IPS DF 6.9 (cell line): ENCODE results near the gene PDXDC1.
"Not testable (repeated sequence)": the region's sequence is repeated elsewhere in the genome, so short reads cannot be mapped to it uniquely, and the experiment has no call there.

Experiments used
- DNase-seq: peaks from one replicate; pipeline ENCODE4 v3.0.0-alpha.2; 2013; ENCODE audit warnings: low read depth, low spot score
- H3K27ac ChIP-seq: one replicate; pipeline ENCODE4 v1.5.1; 2013; ENCODE audit warnings: low read length, control low read depth
- H3K27me3 ChIP-seq: 2 replicates; pipeline ENCODE4 v1.6.1; 2013; ENCODE audit warnings: mild to moderate bottlenecking, low read length; ENCODE audit not compliant: control insufficient read depth, insufficient read depth
- H3K36me3 ChIP-seq: 2 replicates; pipeline ENCODE4 v1.6.1; 2013; ENCODE audit warnings: low read length; ENCODE audit not compliant: control insufficient read depth, insufficient read depth
- H3K4me1 ChIP-seq: 2 replicates; pipeline ENCODE4 v1.6.1; 2013; ENCODE audit warnings: low read length; ENCODE audit not compliant: control insufficient read depth, insufficient read depth
- H3K4me3 ChIP-seq: 2 replicates; pipeline ENCODE4 v1.5.1; 2013; ENCODE audit warnings: mild to moderate bottlenecking, low read length
- H3K9me3 ChIP-seq: 2 replicates; pipeline ENCODE4 v1.6.1; 2013; ENCODE audit warnings: low read length, inconsistent platforms; ENCODE audit not compliant: control insufficient read depth, insufficient read depth
- WGBS: extraction: QIAGEN DNeasy Blood & Tissue Kit; methylation state at CpG from one replicate; pipeline ENCODE4 v1.1.7; 2013; ENCODE audit warnings: mixed read lengths, missing lambda C conversion rate; ENCODE audit not compliant: insufficient read length, insufficient coverage; 5-methylcytosine and 5-hydroxymethylcytosine counted together

The PDXDC1 gene

DNA sequence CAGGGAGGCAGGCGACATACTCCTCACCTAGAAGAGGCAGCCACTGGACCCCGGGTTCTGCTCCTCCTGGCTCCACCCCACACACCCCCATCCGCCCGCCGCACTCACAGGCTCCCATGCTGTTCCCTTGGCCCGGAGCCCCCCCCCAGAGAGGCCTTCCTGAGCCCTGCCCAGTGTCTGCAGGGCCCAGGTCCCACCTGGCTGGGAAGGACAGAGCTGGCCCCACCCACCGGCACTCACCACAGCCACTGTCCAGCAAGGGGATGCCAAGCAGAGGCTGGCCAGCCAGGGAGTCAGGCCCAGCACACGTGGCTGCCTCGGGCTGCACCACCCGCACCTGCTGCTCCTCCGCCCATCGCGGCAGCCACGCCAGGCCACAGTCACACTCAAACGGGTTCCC is 162.7 kb downstream of the PDXDC1 start:
- DNase-seq, H3K4me1 ChIP-seq, H3K9me3 ChIP-seq, H3K4me3 ChIP-seq, H3K27ac ChIP-seq, H3K27me3 ChIP-seq, H3K36me3 ChIP-seq: not testable (repeated sequence)
- WGBS, result no CpG with 5 or more reads among the region's 15 CpGs

DNA sequence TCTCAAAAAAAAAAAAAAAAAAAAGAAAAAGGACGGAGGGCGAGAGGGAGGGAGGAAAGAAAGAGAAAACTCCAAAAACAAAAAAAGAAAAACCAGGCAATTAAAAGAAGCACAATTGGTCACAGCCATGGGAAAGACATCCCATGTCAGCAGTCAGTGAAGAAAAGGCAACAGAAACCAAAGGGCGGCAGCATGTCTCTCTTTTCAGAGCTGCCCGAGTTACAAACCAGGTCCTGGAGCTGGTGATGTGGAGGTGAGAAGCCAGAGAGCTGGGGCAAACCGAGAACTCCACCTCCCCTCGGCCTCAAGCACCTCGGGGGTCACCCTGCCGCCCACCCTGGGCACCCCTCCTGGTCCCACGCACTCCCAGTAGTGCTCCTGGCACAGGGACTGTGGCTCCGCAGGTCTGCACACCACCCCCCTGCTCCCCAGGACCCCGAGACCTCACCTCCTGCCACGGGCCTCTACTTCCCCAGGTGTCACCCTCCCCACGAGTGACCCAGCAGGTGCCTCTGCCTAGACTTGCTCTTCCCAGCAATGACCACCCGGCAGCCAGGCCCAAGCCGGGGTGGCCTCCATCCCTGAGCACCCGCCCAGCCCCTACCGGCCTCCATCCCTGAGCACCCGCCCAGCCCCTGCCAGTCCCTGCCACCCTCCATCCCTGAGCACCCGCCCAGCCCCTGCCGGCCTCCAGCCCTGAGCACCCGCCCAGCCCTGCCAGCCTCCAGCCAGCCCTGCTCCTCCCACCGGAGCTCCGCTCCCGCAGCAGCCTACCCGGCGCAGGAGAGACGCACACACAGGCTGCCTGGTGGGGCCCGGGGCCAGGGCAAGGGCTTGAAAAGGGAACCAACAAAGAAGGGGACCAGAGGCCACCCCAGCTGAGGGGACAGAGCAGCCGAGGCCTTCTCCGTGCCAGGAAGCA is 165.9 kb downstream of the PDXDC1 start:
- not testable (repeated sequence) for H3K27ac ChIP-seq, H3K4me1 ChIP-seq, H3K36me3 ChIP-seq, H3K4me3 ChIP-seq, H3K27me3 ChIP-seq, DNase-seq, H3K9me3 ChIP-seq
- WGBS, result no CpG with 5 or more reads among the region's 30 CpGs

DNA sequence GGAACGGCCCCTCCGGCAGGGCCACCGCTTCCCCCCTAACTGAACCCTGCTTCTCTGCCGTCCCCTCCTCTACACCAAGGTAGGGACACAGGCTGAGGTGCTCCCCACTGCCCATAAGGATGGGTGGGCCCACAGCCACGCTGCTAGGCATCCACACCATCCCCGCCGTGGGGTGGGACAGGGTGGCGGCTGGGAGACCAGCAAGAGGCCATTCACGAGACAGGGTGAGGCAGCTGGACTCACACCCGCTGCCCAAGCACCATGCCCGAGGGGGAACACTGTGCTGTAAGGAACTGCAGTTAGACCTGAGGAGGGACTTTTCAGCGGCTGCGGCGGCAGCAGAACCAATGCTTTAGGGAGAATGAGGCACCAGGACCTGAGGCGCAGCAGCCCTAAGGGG is 166.8 kb downstream of the PDXDC1 start:
- no CpG with 5 or more reads among the region's 15 CpGs for WGBS
- Histone ChIP-seq H3K36me3 (no peaks in the 10 kb centered on the region), H3K9me3 (no peaks in the 10 kb centered on the region), H3K4me1 (peaks cover 12% of the 10 kb centered on the region; the same call in 1 of the 2 replicates), H3K27me3 (no peaks in the 10 kb centered on the region), H3K4me3 (no peak overlapping the region), H3K27ac (no peak overlapping the region)
- no peak for DNase-seq

DNA sequence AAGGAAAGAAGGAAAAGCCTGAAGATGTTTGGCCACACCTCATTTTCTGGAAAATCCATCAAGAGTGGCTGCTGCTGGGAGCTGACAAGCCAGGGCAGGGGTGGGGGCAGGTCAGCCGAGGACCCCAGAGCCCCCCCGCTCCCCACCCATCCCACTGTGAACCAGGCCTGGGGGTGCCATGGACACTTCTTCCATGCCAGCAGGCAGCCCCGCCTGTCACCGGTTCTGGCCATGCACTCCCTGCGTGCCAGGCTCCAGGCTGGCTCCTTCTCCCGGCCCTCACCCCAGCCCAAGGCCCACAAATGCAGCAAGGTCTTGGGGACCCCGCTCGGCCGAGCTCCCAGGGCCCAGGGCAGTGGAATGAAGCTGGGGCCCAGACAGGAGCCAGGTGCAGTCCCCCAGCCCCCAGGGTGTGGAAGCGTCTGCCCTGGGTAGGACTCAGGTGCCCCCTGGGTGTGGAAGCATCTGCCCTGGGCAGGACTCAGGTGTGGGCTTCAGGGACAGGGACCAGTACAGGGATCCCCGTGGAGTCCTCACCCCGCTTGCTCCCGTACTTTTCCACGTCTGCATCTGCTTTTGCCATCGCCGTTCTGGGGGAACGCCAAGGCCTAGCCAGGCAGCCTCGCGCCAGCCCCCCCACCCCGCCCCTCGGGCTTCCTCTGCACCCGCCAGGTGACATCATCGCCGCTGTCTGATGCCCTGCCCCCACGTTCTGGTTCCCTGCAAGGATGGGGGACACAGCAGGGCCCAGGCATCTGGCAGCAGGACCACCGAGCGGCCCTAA is 167.5 kb downstream of the PDXDC1 start:
- peaks cover 12% of the 10 kb centered on the region; the same call in 1 of the 2 replicates for H3K4me1 ChIP-seq
- DNase-seq, H3K27ac ChIP-seq, H3K27me3 ChIP-seq, H3K36me3 ChIP-seq, H3K9me3 ChIP-seq, H3K4me3 ChIP-seq: not testable (repeated sequence)
- no CpG with 5 or more reads among the region's 27 CpGs for WGBS

DNA sequence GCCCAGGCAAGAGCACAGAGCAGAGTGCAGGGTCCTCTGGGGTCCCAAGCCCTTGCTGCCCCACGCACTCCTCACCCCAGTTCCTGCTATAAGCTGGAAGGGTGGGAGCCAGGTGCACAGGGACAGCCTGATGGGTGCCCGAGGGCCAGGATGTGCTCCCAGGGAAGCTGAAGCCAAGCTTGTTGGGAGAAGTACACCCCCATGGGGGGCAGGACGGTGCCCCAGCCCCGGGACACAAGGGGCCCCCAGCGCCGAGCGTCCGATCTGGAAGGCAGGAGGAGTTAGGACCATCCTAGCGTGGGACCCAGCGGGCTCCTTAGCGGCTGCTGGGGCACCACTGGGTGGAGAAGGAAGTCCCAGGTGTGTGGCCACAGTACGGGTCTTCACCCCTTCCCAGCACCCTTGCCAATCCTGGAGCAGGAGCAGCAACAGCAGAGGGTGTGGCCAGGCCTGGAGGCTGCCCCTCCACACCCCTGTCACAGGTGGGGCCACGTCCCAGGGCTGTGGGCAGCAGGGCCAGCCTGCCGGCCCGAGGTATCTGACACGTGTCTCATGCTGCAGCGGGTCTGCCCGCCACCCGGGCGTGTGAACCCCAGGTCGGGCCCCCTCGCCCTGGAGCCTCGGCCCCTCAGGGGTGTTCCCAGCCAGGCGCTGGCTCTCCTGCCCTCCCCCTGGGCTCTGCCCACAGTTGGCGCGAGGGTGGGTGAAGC is 168.2 kb downstream of the PDXDC1 start:
- DNase-seq, H3K4me3 ChIP-seq, H3K27ac ChIP-seq, H3K9me3 ChIP-seq, H3K36me3 ChIP-seq, H3K27me3 ChIP-seq: not testable (repeated sequence)
- WGBS, result no CpG with 5 or more reads among the region's 26 CpGs
- H3K4me1 ChIP-seq, result peaks cover 12% of the 10 kb centered on the region; the same call in 1 of the 2 replicates

DNA sequence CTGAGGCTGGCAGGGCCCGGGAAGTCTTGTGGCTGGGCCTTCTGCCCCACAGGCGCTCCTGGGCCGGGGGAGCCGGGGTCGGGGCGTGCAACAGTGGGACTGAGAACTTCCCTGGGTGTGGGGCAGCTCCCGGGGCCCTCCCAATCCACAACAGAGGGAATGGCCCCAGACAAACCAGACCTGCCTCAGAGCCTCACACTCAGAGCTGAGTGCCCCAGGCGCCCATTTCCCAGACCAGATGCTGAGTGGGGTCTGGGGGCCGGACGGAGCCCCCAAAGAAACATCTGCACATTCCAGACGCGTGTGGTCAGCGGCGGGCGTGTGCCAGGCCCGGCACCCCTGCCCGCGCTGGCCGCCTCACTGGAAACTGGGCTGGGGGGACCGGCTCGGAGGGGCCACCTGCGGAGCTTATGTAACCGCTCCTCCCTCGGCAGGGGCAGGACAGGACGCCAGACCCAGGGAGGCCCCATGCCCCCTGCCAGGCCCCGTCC is 168.8 kb downstream of the PDXDC1 start:
- not testable (repeated sequence) for H3K27ac ChIP-seq, H3K36me3 ChIP-seq, H3K9me3 ChIP-seq, H3K4me3 ChIP-seq, H3K27me3 ChIP-seq, DNase-seq
- H3K4me1 ChIP-seq, result peaks cover 12% of the 10 kb centered on the region; the same call in 1 of the 2 replicates
- no CpG with 5 or more reads among the region's 26 CpGs for WGBS

DNA sequence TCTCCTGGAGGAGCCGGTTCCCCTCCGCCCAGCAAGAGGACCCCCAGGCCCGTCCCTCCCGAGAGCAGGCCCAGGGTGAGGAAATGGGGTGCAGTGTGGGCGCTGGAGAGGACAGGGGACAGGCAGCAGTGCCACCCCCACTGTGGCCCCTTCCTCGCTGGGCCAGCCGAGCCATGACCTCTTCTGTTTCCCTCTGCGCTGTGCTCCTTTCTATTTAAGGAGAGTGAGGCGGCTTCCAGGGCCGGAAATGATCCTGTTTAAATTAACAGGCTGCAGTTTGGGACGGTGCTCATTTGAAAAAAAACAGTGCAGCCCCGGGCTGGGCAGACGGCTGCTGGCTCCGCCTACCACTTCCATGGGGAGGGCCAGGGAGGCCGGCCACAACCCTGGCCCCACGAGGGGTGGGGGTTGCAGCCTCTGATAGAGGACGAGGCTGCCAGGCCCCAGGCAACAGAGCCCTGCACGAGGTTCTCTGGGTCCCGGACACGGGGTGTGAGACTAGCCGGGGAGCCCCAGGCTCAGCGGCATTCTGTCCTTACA is 169.3 kb downstream of the PDXDC1 start:
- H3K4me3 ChIP-seq, DNase-seq: not testable (repeated sequence)

DNA sequence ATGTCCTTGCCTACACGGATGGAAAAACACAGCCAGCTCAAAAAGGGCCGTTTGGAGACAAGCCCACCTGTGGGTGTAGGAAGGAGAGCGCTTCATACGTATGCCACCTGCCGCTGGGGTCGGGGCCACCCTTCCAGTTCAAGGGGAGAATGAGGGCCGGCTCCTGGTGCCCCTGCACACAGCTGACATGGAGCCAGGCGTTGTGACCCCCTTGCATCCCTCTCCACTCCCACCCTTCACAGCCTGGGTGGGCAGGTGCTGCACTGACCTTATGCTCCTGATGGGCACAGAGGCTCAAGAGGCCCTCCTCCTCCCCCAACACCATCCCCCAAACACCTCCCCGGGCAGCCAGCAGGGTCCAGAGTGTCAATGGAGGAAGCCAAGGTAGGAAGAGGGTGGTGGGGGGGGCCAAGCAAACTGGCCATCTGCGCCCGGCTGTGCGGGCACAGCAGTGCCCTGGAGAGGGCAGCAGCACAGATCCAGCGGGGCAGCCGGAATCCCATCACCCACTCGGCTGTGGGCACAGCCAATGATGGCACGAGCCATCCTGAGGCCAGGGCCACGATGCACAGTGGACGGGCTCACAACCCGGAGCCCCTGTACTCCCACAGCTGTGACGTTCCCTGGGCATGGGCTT is 170.1 kb downstream of the PDXDC1 start:
- H3K4me3 ChIP-seq, DNase-seq, H3K9me3 ChIP-seq, H3K27me3 ChIP-seq, H3K27ac ChIP-seq, H3K36me3 ChIP-seq: not testable (repeated sequence)
- WGBS, result no CpG with 5 or more reads among the region's 20 CpGs
- H3K4me1 ChIP-seq, result peaks cover 12% of the 10 kb centered on the region; the same call in 1 of the 2 replicates

More for the DNA sequence above, 169.3 kb downstream of the PDXDC1 start:
- not testable (repeated sequence) for H3K27me3 ChIP-seq, H3K9me3 ChIP-seq, H3K27ac ChIP-seq, H3K36me3 ChIP-seq
- WGBS, result no CpG with 5 or more reads among the region's 22 CpGs
- H3K4me1 ChIP-seq, result peaks cover 12% of the 10 kb centered on the region; the same call in 1 of the 2 replicates

DNA sequence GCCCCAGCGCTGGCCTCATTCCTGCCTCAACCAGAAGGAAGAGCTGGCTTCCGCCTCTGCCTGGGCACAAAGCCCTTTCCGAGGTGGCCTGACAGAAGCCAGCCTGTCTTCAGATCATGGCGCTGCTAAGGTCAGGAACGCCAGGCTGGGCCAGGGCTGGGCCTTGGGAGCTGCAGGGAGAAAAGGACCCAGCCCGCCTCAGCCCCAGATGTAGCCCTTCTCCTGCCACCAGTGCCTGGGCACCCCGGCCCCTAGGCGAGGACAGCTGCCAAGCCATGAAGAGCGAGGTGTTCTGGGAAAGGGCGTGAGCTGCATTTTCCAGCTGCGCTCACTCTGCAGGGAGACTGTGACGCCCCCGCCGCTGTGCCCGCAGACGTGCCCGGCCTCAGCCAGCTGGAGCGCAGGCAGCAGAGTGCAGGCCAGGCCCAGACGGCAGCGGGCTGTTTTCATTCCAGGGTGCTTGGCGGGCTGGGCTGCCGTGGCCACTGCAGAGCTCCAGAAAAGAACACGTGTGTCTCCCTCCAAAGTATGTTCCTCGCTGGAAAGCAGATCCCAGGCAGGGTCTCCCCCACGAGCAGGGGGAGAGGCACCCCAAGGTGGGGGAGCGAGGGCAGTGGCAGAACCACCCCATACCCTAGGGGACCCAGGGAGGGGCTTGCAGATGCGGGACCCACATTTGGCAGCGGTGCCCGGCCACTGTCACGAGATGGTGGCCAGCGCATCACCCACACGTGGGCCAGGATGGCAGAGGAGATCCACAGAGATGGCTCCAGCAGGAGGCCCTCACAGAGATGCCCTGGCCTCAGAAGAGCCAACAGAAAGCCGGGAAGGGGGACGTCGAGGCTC is 170.8 kb downstream of the PDXDC1 start:
- H3K27me3 ChIP-seq, DNase-seq, H3K9me3 ChIP-seq, H3K27ac ChIP-seq, H3K36me3 ChIP-seq, H3K4me3 ChIP-seq: not testable (repeated sequence)
- no CpG with 5 or more reads among the region's 35 CpGs for WGBS
- H3K4me1 ChIP-seq, result peaks cover 12% of the 10 kb centered on the region; the same call in 1 of the 2 replicates
